H7 (cell line): Measurements from ENCODE around the gene GLCE. TPM values are rescaled to one million over a fixed set of nuclear protein-coding genes. Genes with fewer than 3 reads are reported as not detected.

Experiments
- DNase-seq: peaks from one replicate; pipeline ENCODE4 v3.0.0; 2012
- H3K27me3 ChIP-seq: 2 replicates; pipeline ENCODE4 v1.6.0; 2011; ENCODE audit warnings: mild to moderate bottlenecking, low read length; ENCODE audit not compliant: control insufficient read depth, insufficient read depth
- H3K36me3 ChIP-seq: replicated peaks from 2 replicates; pipeline ENCODE4 v1.5.1; 2011; ENCODE audit warnings: low read length; ENCODE audit not compliant: control insufficient read depth, insufficient read depth
- H3K4me3 ChIP-seq: 2 replicates; pipeline ENCODE4 v1.5.1; 2011; ENCODE audit warnings: low read depth, mild to moderate bottlenecking, control low read depth, low read length, moderate library complexity; ENCODE audit not compliant: insufficient read depth
- total RNA-seq: library from RNA; depleted of rRNA; stranded (reverse); fragments of >200 nt; shearing (Covaris generic); gene quantifications from 2 replicates; pipeline ENCODE4 v1.2.3, GENCODE V29; 2014

GLCE gene
- total RNA-seq, 1 experiment from 2014 or later: 7.0 TPM

- H3K36me3 ChIP-seq: no peaks in the 10 kb centered on the region
- no peak for DNase-seq
- H3K27me3 ChIP-seq: no peaks in the 10 kb centered on the region
- no peak overlapping the region for H3K4me3 ChIP-seq
Measured at GRCh38 chr15:69223083-69223813, 62.8 kb downstream of the GLCE start.

GRCh38 chr15:69224383-69224782 lies 63.9 kb downstream of the GLCE start:
- H3K4me3 ChIP-seq: no peak overlapping the region
- H3K36me3 ChIP-seq: no peaks in the 10 kb centered on the region
- H3K27me3 ChIP-seq: no peaks in the 10 kb centered on the region
- peak; percentile 36 for DNase-seq

GRCh38 chr15:69225355-69226022 lies 65.1 kb downstream of the GLCE start:
- H3K4me3 ChIP-seq: no peak overlapping the region
- peak; percentile 17 for DNase-seq
- H3K36me3 ChIP-seq: no peaks in the 10 kb centered on the region
- no peaks in the 10 kb centered on the region for H3K27me3 ChIP-seq

GRCh38 chr15:69226023-69226355 lies 65.6 kb downstream of the GLCE start:
- Histone ChIP-seq H3K27me3 (no peaks in the 10 kb centered on the region), H3K4me3 (no peak overlapping the region), H3K36me3 (no peaks in the 10 kb centered on the region)
- no peak for DNase-seq

- Histone ChIP-seq H3K27me3 (no peaks in the 10 kb centered on the region), H3K4me3 (no peak overlapping the region), H3K36me3 (no peaks in the 10 kb centered on the region)
- no peak for DNase-seq
Measured at GRCh38 chr15:69232144-69232543, 71.7 kb downstream of the GLCE start.

GRCh38 chr15:69232765-69233164 lies 72.3 kb downstream of the GLCE start:
- no peak for DNase-seq
- Histone ChIP-seq H3K4me3 (no peak overlapping the region), H3K36me3 (no peaks in the 10 kb centered on the region), H3K27me3 (no peaks in the 10 kb centered on the region)

GRCh38 chr15:69234676-69235075 lies 74.2 kb downstream of the GLCE start:
- H3K36me3 ChIP-seq: no peaks in the 10 kb centered on the region
- no peak overlapping the region for H3K4me3 ChIP-seq
- no peaks in the 10 kb centered on the region for H3K27me3 ChIP-seq
- no peak for DNase-seq

- H3K36me3 ChIP-seq: no peaks in the 10 kb centered on the region
- H3K4me3 ChIP-seq: no peak overlapping the region
- H3K27me3 ChIP-seq: no peaks in the 10 kb centered on the region
- DNase-seq: no peak
Measured at GRCh38 chr15:69236505-69236904, 76.1 kb downstream of the GLCE start.

- Histone ChIP-seq H3K36me3 (no peaks in the 10 kb centered on the region), H3K4me3 (no peak overlapping the region), H3K27me3 (no peaks in the 10 kb centered on the region)
- no peak for DNase-seq
Measured at GRCh38 chr15:69237718-69238117, 77.3 kb downstream of the GLCE start.

- Histone ChIP-seq H3K4me3 (no peak overlapping the region), H3K27me3 (no peaks in the 10 kb centered on the region), H3K36me3 (no peaks in the 10 kb centered on the region)
- DNase-seq: no peak
Measured at GRCh38 chr15:69244798-69245197, 84.4 kb downstream of the GLCE start.

- Histone ChIP-seq H3K36me3 (no peaks in the 10 kb centered on the region), H3K4me3 (no peak overlapping the region), H3K27me3 (no peaks in the 10 kb centered on the region)
- DNase-seq: no peak
Measured at GRCh38 chr15:69253156-69253555, 92.7 kb downstream of the GLCE start.

GRCh38 chr15:69265347-69265955 lies 105.0 kb downstream of the GLCE start:
- peak; percentile 28 for DNase-seq
- H3K27me3 ChIP-seq: no peaks in the 10 kb centered on the region
- no peak overlapping the region for H3K4me3 ChIP-seq
- no peaks in the 10 kb centered on the region for H3K36me3 ChIP-seq

- no peaks in the 10 kb centered on the region for H3K36me3 ChIP-seq
- H3K4me3 ChIP-seq: no peak overlapping the region
- H3K27me3 ChIP-seq: no peaks in the 10 kb centered on the region
- peak; percentile 33 for DNase-seq
Measured at GRCh38 chr15:69271217-69271616, 110.8 kb downstream of the GLCE start.

- Histone ChIP-seq H3K4me3 (no peak overlapping the region), H3K36me3 (no peaks in the 10 kb centered on the region), H3K27me3 (no peaks in the 10 kb centered on the region)
- peak; percentile 30 for DNase-seq
Measured at GRCh38 chr15:69272139-69272538, 111.7 kb downstream of the GLCE start.

- Histone ChIP-seq H3K4me3 (no peak overlapping the region), H3K27me3 (no peaks in the 10 kb centered on the region), H3K36me3 (no peaks in the 10 kb centered on the region)
- DNase-seq: peak; percentile 13
Measured at GRCh38 chr15:69272891-69273290, 112.5 kb downstream of the GLCE start.
